Chondrocyte (in vitro differentiated cells): ENCODE measurements around the gene FAAP20. TPM values are rescaled to one million over a fixed set of nuclear protein-coding genes. Genes with fewer than 3 reads are reported as not detected.
A peak's percentile ranks its signal among the peaks of the same experiment; 100 is the strongest.

Source experiments
- DNase-seq: peaks from one replicate; pipeline ENCODE4 v3.0.0; 2021; ENCODE audit warnings: mixed read lengths, low spot score
- H3K27ac Mint-ChIP-seq: one replicate; pipeline ENCODE4 v1.8.0; 2021; ENCODE audit warnings: mild to moderate bottlenecking, moderate library complexity, mixed read lengths; ENCODE audit not compliant: unreplicated experiment
- H3K27me3 Mint-ChIP-seq: 2 replicates; pipeline ENCODE4 v1.8.0; 2021; ENCODE audit warnings: low read depth, mixed read lengths
- H3K36me3 Mint-ChIP-seq: 2 replicates; pipeline ENCODE4 v1.8.0; 2021; ENCODE audit warnings: low read depth, mixed read lengths
- H3K4me1 Mint-ChIP-seq: 2 replicates; pipeline ENCODE4 v1.8.0; 2021; ENCODE audit warnings: low read depth, mild to moderate bottlenecking, mixed read lengths
- H3K4me3 Mint-ChIP-seq: one replicate; pipeline ENCODE4 v1.8.0; 2021; ENCODE audit warnings: mild to moderate bottlenecking, moderate library complexity, mixed read lengths; ENCODE audit not compliant: unreplicated experiment
- H3K9me3 Mint-ChIP-seq: 2 replicates; pipeline ENCODE4 v1.8.0; 2021; ENCODE audit warnings: low read depth, mixed read lengths
- CTCF ChIP-seq: fragments of 200-600 bp; sonication (generic); IDR thresholded peaks from 2 replicates; pipeline ENCODE4 v1.5.0; 2021; ENCODE audit warnings: antibody characterized with exemption, mild to moderate bottlenecking, moderate library complexity
- total RNA-seq: library from RNA; stranded (reverse); gene quantifications from 3 replicates; pipeline ENCODE4 v1.2.1, GENCODE V29; 2021

The FAAP20 gene
- total RNA-seq, 1 donor from 2014 or later = 69.2 TPM

- Mint-ChIP-seq H3K4me1 (peaks cover 5% of the 10 kb centered on the region), H3K27me3 (no peaks in the 10 kb centered on the region), H3K36me3 (no peaks in the 10 kb centered on the region), H3K27ac (no peak overlapping the region), H3K4me3 (no peak overlapping the region), H3K9me3 (no peaks in the 10 kb centered on the region)
- no peak for TF ChIP-seq CTCF
- DNase-seq = peak; percentile 77
Observed at GRCh38 chr1:2177541-2177940, 17.0 kb downstream of the FAAP20 start.

- peaks cover 5% of the 10 kb centered on the region for H3K4me1 Mint-ChIP-seq
- no peaks in the 10 kb centered on the region for H3K9me3 Mint-ChIP-seq
- TF ChIP-seq CTCF = no peak
- no peaks in the 10 kb centered on the region for H3K36me3 Mint-ChIP-seq
- H3K27ac Mint-ChIP-seq = no peak overlapping the region
- no peaks in the 10 kb centered on the region for H3K27me3 Mint-ChIP-seq
- H3K4me3 Mint-ChIP-seq = no peak overlapping the region
- no peak for DNase-seq
Observed at GRCh38 chr1:2176615-2177014, 18.0 kb downstream of the FAAP20 start.

- Mint-ChIP-seq H3K4me1 (peaks cover 5% of the 10 kb centered on the region), H3K27me3 (no peaks in the 10 kb centered on the region), H3K27ac (no peak overlapping the region), H3K36me3 (no peaks in the 10 kb centered on the region), H3K4me3 (no peak overlapping the region), H3K9me3 (no peaks in the 10 kb centered on the region)
- no peak for TF ChIP-seq CTCF
- DNase-seq = peak; percentile 85
Observed at GRCh38 chr1:2175681-2176454, 18.7 kb downstream of the FAAP20 start.

GRCh38 chr1:2175055-2175414, 19.5 kb downstream of the FAAP20 start:
- no peak for TF ChIP-seq CTCF
- no peak overlapping the region for H3K4me3 Mint-ChIP-seq
- H3K4me1 Mint-ChIP-seq = peaks cover 5% of the 10 kb centered on the region
- no peak for DNase-seq
- H3K27me3 Mint-ChIP-seq = peaks cover 3% of the 10 kb centered on the region
- no peak overlapping the region for H3K27ac Mint-ChIP-seq
- H3K9me3 Mint-ChIP-seq = no peaks in the 10 kb centered on the region
- H3K36me3 Mint-ChIP-seq = no peaks in the 10 kb centered on the region

- no peak for DNase-seq
- no peak overlapping the region for H3K4me3 Mint-ChIP-seq
- no peaks in the 10 kb centered on the region for H3K36me3 Mint-ChIP-seq
- no peaks in the 10 kb centered on the region for H3K9me3 Mint-ChIP-seq
- H3K27ac Mint-ChIP-seq = no peak overlapping the region
- peaks cover 3% of the 10 kb centered on the region for H3K27me3 Mint-ChIP-seq
- TF ChIP-seq CTCF = peak; percentile 96
- H3K4me1 Mint-ChIP-seq = peaks cover 3% of the 10 kb centered on the region
Observed at GRCh38 chr1:2174348-2175054, 20.1 kb downstream of the FAAP20 start.
